ENCODE data around the gene HNRNPU.

HNRNPU gene

GRCh38 chr1:244807138-244807537, 57.2 kb downstream of the HNRNPU start:
- no peak for DNase-seq (ENCODE audit: low read depth, low spot score)
- Histone ChIP-seq H3K9ac (ENCODE audit: insufficient read length) (no peak overlapping the region), H3K4me3 (no peak overlapping the region), H3K9me3 (ENCODE audit: low read depth, low read length) (no peaks in the 10 kb centered on the region), H3K36me3 (ENCODE audit: insufficient read depth, low read length) (no peaks in the 10 kb centered on the region), H3K27ac (no peak overlapping the region)
- TF ChIP-seq FOXP2 (optimal IDR thresholded peaks at IDR 0.05; ENCODE audit: control extremely low read depth, extremely low read length, insufficient read depth) (no peak), EZH2 (IDR thresholded peaks at IDR 0.05) (no peak), POLR2AphosphoS5 (IDR thresholded peaks at IDR 0.05; ENCODE audit: borderline replicate concordance, low read depth, low read length) (no peak)

- Histone ChIP-seq H3K27ac (no peak overlapping the region), H3K4me3 (no peak overlapping the region), H3K36me3 (ENCODE audit: insufficient read depth, low read length) (no peaks in the 10 kb centered on the region), H3K9ac (ENCODE audit: insufficient read length) (no peak overlapping the region), H3K9me3 (ENCODE audit: low read depth, low read length) (no peaks in the 10 kb centered on the region)
- DNase-seq (ENCODE audit: low read depth, low spot score), result no peak
- TF ChIP-seq EZH2 (IDR thresholded peaks at IDR 0.05) (no peak), FOXP2 (optimal IDR thresholded peaks at IDR 0.05; ENCODE audit: control extremely low read depth, extremely low read length, insufficient read depth) (no peak), POLR2AphosphoS5 (IDR thresholded peaks at IDR 0.05; ENCODE audit: borderline replicate concordance, low read depth, low read length) (no peak)
Measured at GRCh38 chr1:244804841-244805240, 59.5 kb downstream of the HNRNPU start.

DNA sequence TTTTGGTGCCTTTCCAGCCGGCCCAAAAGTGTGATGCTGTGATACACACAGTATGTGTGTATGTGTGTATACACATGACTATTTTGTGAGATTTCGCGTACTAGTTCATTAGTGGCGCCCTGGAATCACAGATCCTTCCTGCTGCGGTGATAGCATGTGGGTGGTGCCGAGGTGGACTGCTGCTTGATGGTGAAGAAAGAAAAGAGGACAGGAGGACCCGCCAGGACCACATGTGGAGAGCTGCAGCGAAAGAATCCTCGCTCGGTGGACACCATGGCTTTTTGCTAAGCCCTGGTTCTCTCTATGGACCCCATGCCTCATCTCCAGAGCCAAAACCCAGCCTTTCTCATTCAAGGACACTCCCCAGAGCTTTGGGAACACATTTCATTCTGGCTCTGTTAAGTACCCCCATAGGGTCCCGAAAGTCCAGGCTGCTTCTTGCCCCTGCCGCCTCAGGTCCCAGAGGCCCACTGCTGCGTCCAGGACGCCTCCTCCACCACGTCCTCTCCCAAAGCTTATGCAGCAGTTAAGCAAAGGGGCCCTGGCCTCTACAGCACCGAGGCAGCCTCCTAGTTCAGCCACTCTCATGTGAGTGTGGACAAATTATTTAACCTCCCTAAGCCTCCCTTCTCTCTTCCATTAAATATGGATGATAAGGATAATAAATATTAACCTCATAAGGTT, 61.6 kb downstream of the HNRNPU start:
- Histone ChIP-seq H3K4me3 (no peak overlapping the region), H3K9me3 (ENCODE audit: low read depth, low read length) (no peaks in the 10 kb centered on the region), H3K36me3 (ENCODE audit: insufficient read depth, low read length) (no peaks in the 10 kb centered on the region), H3K27ac (no peak overlapping the region), H3K9ac (ENCODE audit: insufficient read length) (no peak overlapping the region)
- TF ChIP-seq FOXP2 (optimal IDR thresholded peaks at IDR 0.05; ENCODE audit: control extremely low read depth, extremely low read length, insufficient read depth) (no peak), POLR2AphosphoS5 (IDR thresholded peaks at IDR 0.05; ENCODE audit: borderline replicate concordance, low read depth, low read length) (no peak), EZH2 (IDR thresholded peaks at IDR 0.05) (no peak)
- DNase-seq (ENCODE audit: low read depth, low spot score), result no peak

DNA sequence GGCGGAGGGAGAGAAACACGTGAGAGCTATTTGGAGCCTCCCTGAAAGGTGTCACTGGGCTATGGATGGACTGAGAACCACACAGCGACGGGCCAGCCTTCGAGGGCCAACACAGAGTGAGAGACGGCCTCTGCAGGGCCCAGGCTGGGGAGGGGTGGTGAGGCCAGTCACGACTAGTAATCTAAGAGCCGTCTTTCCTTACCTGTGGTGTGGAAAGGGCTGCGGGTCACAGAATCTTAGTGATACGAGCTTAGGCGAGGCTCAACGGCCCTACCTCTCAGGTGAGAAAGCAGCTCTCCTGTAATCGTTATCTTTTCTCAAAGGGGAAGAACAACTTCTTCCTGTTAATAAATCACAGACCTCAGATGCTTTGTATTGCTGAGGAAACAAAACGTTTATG, 62.3 kb downstream of the HNRNPU start:
- Histone ChIP-seq H3K9ac (ENCODE audit: insufficient read length) (no peak overlapping the region), H3K27ac (no peak overlapping the region), H3K36me3 (ENCODE audit: insufficient read depth, low read length) (no peaks in the 10 kb centered on the region), H3K4me3 (no peak overlapping the region), H3K9me3 (ENCODE audit: low read depth, low read length) (no peaks in the 10 kb centered on the region)
- DNase-seq (ENCODE audit: low read depth, low spot score), result no peak
- no peak for TF ChIP-seq FOXP2 (optimal IDR thresholded peaks at IDR 0.05; ENCODE audit: control extremely low read depth, extremely low read length, insufficient read depth)
- no peak for TF ChIP-seq POLR2AphosphoS5 (IDR thresholded peaks at IDR 0.05; ENCODE audit: borderline replicate concordance, low read depth, low read length)
- TF ChIP-seq EZH2 (IDR thresholded peaks at IDR 0.05), result no peak

- DNase-seq (ENCODE audit: low read depth, low spot score), result no peak
- Histone ChIP-seq H3K9ac (ENCODE audit: insufficient read length) (no peak overlapping the region), H3K4me3 (no peak overlapping the region), H3K27ac (no peak overlapping the region), H3K36me3 (ENCODE audit: insufficient read depth, low read length) (no peaks in the 10 kb centered on the region), H3K9me3 (ENCODE audit: low read depth, low read length) (no peaks in the 10 kb centered on the region)
- no peak for TF ChIP-seq FOXP2 (optimal IDR thresholded peaks at IDR 0.05; ENCODE audit: control extremely low read depth, extremely low read length, insufficient read depth)
- no peak for TF ChIP-seq EZH2 (IDR thresholded peaks at IDR 0.05)
- no peak for TF ChIP-seq POLR2AphosphoS5 (IDR thresholded peaks at IDR 0.05; ENCODE audit: borderline replicate concordance, low read depth, low read length)
Measured at GRCh38 chr1:244801246-244801645, 63.1 kb downstream of the HNRNPU start.

GRCh38 chr1:244800821-244801220, 63.5 kb downstream of the HNRNPU start:
- TF ChIP-seq FOXP2 (optimal IDR thresholded peaks at IDR 0.05; ENCODE audit: control extremely low read depth, extremely low read length, insufficient read depth) (no peak), EZH2 (IDR thresholded peaks at IDR 0.05) (no peak), POLR2AphosphoS5 (IDR thresholded peaks at IDR 0.05; ENCODE audit: borderline replicate concordance, low read depth, low read length) (no peak)
- Histone ChIP-seq H3K4me3 (no peak overlapping the region), H3K9ac (ENCODE audit: insufficient read length) (no peak overlapping the region), H3K27ac (no peak overlapping the region), H3K36me3 (ENCODE audit: insufficient read depth, low read length) (no peaks in the 10 kb centered on the region), H3K9me3 (ENCODE audit: low read depth, low read length) (no peaks in the 10 kb centered on the region)
- no peak for DNase-seq (ENCODE audit: low read depth, low spot score)
